ENCODE results near the gene TMEM9B.
"Not testable (repeated sequence)": the region's sequence is repeated elsewhere in the genome, so short reads cannot be mapped to it uniquely, and the experiment has no call there.

TMEM9B gene

GRCh38 chr11:8964324-8965320 is at the start of gene TMEM9B:
Gene TMEM9B, minus strand, starts transcription at chr11:8964442. Its CDS starts 129 bp downstream, at chr11:8964313.
- peak; percentile 76 for DNase-seq (ENCODE audit: low spot score)

GRCh38 chr11:9013373-9013772 is 49.1 kb upstream of the TMEM9B start:
- no peak for DNase-seq (ENCODE audit: low spot score)

GRCh38 chr11:9009538-9009937 is 45.3 kb upstream of the TMEM9B start:
- not testable (repeated sequence) for DNase-seq (ENCODE audit: low spot score)

DNA sequence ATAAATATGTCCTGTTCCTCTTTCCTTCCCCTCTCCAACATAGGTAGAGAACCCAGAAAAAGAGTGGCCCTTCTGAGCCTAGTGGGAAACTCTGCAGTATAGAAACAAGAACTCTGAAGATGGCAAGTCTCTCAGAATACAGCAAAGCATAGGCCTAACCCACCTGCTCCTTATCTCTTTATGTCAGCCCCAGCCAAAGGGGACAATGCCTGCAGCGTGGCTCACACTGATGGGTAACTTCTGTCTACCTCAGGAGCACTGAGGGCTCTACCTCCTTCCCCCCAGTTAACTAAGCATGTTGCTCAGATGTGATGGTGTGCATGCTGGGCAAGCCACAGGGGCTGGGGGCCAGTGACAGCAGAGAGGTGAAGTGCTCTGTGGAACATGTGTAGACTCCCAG is 44.4 kb upstream of the TMEM9B start:
- no peak for DNase-seq (ENCODE audit: low spot score)

DNA sequence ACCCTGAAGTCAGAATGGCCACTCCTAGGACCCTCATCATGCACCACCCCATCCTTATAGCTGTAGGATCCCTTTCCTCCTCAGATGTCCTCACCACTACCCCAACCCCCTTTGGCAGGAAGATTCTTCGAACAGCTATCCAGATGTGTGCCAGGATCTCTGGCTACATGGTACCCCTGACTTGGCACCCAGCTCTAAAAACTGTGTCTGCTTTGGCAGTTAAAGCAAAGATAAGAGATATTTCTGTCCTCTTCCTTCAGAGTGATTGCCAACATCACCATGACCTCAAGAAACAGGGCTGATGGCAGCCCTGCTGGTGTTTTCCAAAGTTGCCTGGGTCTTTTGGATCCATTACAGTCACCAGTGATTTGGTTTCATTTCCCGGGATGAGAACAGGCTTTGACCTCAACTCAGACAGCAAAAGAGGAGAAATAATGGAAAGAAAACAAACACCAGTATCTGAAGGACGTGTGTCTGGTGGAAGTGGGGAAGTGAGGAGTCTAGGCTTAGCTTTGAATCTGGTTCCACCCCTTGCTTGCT is 43.8 kb upstream of the TMEM9B start:
- no peak for DNase-seq (ENCODE audit: low spot score)

DNA sequence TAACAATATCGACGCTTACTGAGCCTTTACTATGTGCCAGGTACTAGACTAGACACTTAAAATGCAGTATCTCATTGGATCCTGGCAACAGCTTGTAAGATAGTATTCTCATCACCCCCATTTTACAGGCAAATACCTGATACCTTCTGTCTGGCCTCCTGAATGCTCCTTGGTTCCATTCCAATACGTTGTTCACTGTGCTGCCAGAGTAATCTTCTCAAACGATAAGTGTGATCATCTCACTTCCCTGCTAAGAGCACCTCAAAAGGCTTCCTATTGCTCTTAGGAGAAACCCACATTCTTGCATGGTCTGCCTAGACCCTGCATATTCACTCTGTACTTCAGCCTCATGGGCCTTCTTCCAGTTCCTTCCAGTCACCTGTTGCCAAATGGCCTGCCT is 40.8 kb upstream of the TMEM9B start:
- no peak for DNase-seq (ENCODE audit: low spot score)

DNA sequence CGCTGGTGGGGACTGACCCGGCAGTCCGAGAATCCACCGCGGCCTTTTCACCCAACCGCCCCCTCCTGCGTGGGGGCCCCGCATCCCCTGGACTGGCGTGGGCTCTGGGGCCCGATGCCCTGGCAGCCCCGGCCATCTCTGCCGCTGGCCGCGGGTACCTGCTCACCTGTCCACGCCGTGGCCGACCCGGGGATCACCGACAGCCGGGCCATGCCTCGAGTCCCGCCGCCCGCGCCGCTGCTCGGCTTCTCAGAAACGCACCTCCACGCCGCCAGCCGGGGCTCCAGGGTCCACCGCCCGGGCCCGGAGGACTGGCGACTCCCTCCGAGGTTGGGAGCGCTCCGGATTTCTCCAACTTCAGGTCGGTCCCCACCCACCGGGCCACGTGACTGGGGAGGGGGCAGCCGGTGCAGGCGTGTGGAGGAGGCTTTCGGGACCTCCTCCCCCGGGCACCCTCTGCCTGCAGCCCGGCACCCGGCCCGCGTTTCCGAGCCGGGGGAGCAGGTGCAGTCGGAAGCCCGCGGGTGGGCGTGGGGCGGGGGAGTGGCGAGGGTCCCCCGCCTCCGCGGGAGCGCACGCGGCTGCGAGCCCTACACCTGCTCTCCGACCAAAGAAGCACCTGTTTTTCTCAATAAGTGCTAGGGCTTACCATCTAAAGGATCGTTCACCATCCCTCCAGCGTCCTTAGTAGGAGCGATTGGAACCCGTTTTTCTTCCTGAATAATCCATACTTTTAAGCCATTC is 40.1 kb upstream of the TMEM9B start:
- DNase-seq (ENCODE audit: low spot score) = no peak

DNA sequence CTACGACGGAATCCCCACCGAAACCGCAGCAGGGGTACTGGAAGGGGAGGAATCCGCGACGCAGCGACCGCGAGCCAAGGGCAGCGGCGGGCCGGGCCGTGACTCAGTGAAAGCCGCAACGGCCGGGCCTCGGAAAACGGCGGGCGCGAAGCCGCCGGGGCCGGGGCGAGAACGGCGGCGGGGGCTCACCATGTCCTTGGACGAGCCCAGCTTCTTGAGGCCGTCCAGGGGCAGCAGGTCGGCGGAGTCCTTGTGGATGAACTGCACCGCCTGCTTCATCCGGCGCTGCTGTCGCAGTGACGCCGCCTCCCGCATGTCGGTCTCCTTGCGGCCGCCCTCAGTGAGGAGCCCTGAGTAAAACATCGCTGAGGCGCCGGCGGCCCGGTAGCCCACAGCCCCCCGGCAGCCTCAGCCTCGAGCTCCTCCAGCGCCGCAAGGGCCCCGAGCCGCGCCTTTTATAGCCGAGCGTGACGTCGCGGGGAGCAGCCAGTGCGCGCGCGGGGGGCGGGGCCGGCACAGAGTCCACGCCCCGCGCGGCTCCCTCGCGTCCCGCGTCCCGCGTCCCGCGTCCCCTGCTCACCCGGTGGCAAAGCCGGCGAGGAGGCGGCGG is 39.4 kb upstream of the TMEM9B start, which contains the start of gene NRIP3:
NRIP3 (minus strand) TSS at position 429 of the 610 bp plus-strand sequence; CDS start at position 363, 66 bp downstream.
- peak; percentile 70 for DNase-seq (ENCODE audit: low spot score)

GRCh38 chr11:9002920-9003572 is 38.8 kb upstream of the TMEM9B start:
- DNase-seq (ENCODE audit: low spot score) = no peak

DNA sequence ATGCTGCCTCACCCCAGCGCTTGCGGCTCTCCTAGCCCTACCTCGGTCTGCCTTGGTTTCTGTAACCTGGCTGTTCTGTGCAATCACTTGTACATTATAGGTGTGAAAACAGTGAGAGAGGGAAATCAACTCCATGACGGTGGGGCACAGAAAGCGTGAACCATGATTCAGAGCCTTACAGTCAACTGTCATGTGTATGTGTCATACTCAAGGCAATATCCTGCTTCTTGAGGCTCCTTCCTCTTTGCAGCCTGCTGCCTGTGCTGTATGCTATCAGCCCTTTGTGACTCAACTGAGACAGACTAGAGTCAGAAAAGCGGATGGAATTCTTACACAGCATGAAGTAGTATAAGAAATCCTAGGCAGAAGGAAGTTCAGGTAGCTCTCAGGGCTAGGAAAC is 37.5 kb upstream of the TMEM9B start:
- peak; percentile 56 for DNase-seq (ENCODE audit: low spot score)

GRCh38 chr11:8998017-8998416 is 33.8 kb upstream of the TMEM9B start:
- DNase-seq (ENCODE audit: low spot score) = no peak

- DNase-seq (ENCODE audit: low spot score) = no peak
Measured at GRCh38 chr11:8997451-8997850, 33.2 kb upstream of the TMEM9B start.

GRCh38 chr11:8989453-8989852 is 25.2 kb upstream of the TMEM9B start:
- no peak for DNase-seq (ENCODE audit: low spot score)

- DNase-seq (ENCODE audit: low spot score) = no peak
Measured at GRCh38 chr11:8988329-8989234, 24.3 kb upstream of the TMEM9B start.

- no peak for DNase-seq (ENCODE audit: low spot score)
Measured at GRCh38 chr11:8987446-8987845, 23.2 kb upstream of the TMEM9B start.

DNA sequence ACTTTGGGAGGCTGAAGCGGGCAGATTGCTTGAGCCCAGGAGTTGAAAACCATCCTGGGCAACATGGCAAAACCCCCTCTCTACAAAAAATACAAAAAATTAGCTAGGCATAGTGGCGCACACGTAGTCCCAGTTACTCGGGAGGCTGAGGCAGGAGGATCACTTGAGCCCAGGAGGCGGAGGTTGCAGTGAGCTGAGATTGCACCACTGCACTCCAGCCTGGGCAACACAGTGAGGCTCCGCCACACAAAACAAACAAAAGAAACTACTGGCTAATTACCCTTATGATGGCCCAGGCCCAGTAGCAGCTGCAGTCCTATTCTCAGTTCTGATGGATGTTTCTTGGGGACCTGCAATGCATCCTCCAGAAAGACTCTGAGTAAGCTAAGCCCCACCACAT is 22.5 kb upstream of the TMEM9B start:
- not testable (repeated sequence) for DNase-seq (ENCODE audit: low spot score)

- DNase-seq (ENCODE audit: low spot score) = no peak
Measured at GRCh38 chr11:8985462-8985861, 21.2 kb upstream of the TMEM9B start.

GRCh38 chr11:8983552-8983951 is 19.3 kb upstream of the TMEM9B start:
- no peak for DNase-seq (ENCODE audit: low spot score)

- DNase-seq (ENCODE audit: low spot score) = no peak
Measured at GRCh38 chr11:8980485-8980884, 16.2 kb upstream of the TMEM9B start.

GRCh38 chr11:8979365-8979764 is 15.1 kb upstream of the TMEM9B start:
- DNase-seq (ENCODE audit: low spot score) = not testable (repeated sequence)

DNA sequence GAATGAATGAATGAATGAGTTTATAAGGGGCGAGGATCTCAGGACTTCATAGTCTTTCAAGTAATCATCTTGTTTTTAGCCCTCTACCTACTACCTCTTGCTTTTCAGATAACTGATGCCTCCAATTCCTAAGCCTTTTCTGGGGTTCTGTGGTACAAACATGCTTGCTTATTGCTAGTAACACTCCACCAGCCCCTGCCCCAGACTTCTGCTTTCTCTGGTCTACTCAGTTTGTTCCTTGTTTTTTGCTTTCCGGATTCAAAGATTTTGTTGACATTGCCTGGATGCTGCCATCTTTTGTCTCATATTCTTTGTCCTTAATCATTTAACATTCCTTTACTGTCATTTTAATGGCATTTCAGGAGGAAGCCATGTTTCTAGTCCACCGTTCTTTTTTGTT is 8.9 kb upstream of the TMEM9B start:
- no peak for DNase-seq (ENCODE audit: low spot score)

All from CD4-positive, alpha-beta T cell treated with Interleukin-2 at 100 ng/mL for 4 hours (primary cell).